HepG2 (cell line): ENCODE results near the gene RNF208. TPM values are rescaled to one million over a fixed set of nuclear protein-coding genes. Genes with fewer than 3 reads are reported as not detected.

Experiments
- CEBPZ ChIP-seq: IDR thresholded peaks from 2 replicates; pipeline ENCODE4 v1.6.1; 2012; ENCODE audit warnings: low read length, improper control_type of control experiment
- CREB1 ChIP-seq, 2 experiments: fragments of 450-650 bp in 1 of 2; IDR thresholded peaks; 2 replicates each; pipeline ENCODE4 v1.6.1; 2016 to 2017; ENCODE audit warnings: control low read depth in 1 of 2, mild to moderate bottlenecking in 1 of 2, missing compliant biosample characterization in 1 of 2, missing genetic modification characterization in 1 of 2
- ETV6 ChIP-seq: sonication (generic); formaldehyde crosslinking; conservative IDR thresholded peaks from 2 replicates; pipeline ENCODE4 v1.4.0; 2020; ENCODE audit warnings: missing genetic modification reagents
- FOXC1 ChIP-seq: sonication (generic); formaldehyde crosslinking; IDR thresholded peaks from 2 replicates; pipeline ENCODE4 v1.8.0; 2022; ENCODE audit warnings: mild to moderate bottlenecking, missing genetic modification reagents, borderline replicate concordance
- LRRFIP1 ChIP-seq: sonication (generic); formaldehyde crosslinking; conservative IDR thresholded peaks from 2 replicates; pipeline ENCODE4 v1.4.0; 2020; ENCODE audit warnings: missing genetic modification reagents
- NFIC ChIP-seq: IDR thresholded peaks from 2 replicates; pipeline ENCODE4 v1.6.1; 2012; ENCODE audit warnings: mild to moderate bottlenecking, low read length, inconsistent platforms
- PTBP1 ChIP-seq: fragments of 200-400 bp; formaldehyde crosslinking; IDR thresholded peaks from 2 replicates; pipeline ENCODE4 v1.6.1; 2018; ENCODE audit warnings: low read length, low read depth; ENCODE audit not compliant: poor library complexity, severe bottlenecking
- SNAI1 ChIP-seq: sonication (generic); formaldehyde crosslinking; IDR thresholded peaks from 2 replicates; pipeline ENCODE4 v1.5.0; 2020; ENCODE audit warnings: mild to moderate bottlenecking, missing genetic modification reagents, borderline replicate concordance
- SNAPC2 ChIP-seq: sonication (generic); formaldehyde crosslinking; IDR thresholded peaks from 2 replicates; pipeline ENCODE4 v1.8.1; 2022; ENCODE audit warnings: mild to moderate bottlenecking, missing genetic modification reagents
- TAF15 ChIP-seq: fragments of 200-400 bp; formaldehyde crosslinking; IDR thresholded peaks from one replicate; pipeline ENCODE4 v1.6.1; 2018; ENCODE audit warnings: mild to moderate bottlenecking, low read depth, low read length; ENCODE audit not compliant: poor library complexity, severe bottlenecking
- TMF1 ChIP-seq: sonication (generic); formaldehyde crosslinking; IDR thresholded peaks from 2 replicates; pipeline ENCODE4 v1.8.1; 2022; ENCODE audit warnings: low read depth, missing genetic modification reagents
- ZBTB34 ChIP-seq: sonication (generic); formaldehyde crosslinking; IDR thresholded peaks from 2 replicates; pipeline ENCODE4 v1.8.0; 2022; ENCODE audit warnings: mild to moderate bottlenecking, missing genetic modification reagents
- ZNF570 ChIP-seq: sonication (generic); formaldehyde crosslinking; IDR thresholded peaks from 2 replicates; pipeline ENCODE4 v1.4.0; 2020; ENCODE audit warnings: mild to moderate bottlenecking, missing genetic modification reagents, borderline replicate concordance
- ZNF577 ChIP-seq: sonication (generic); formaldehyde crosslinking; IDR thresholded peaks from 2 replicates; pipeline ENCODE4 v1.4.0; 2020; ENCODE audit warnings: mild to moderate bottlenecking, low read depth, missing genetic modification reagents, borderline replicate concordance
- ZNF781 ChIP-seq: sonication (generic); formaldehyde crosslinking; IDR thresholded peaks from 2 replicates; pipeline ENCODE4 v1.5.1; 2020; ENCODE audit warnings: borderline replicate concordance, mild to moderate bottlenecking, missing genetic modification reagents; ENCODE audit errors: not compliant biosample characterization
- polyA plus RNA-seq, 8 experiments: library from polyadenylated mRNA; depleted of rRNA in 3 of 8; stranded (reverse) in 7 of 8; unstranded in 1 of 8; fragments of >200 nt; fragmentation: Illumina TruSeq in 4 of 8; extraction: Trizol in 4 of 8; gene quantifications; 2 replicates each; pipeline versions ENCODE4 v1.2.1 to v1.2.3, GENCODE V29; 2011 to 2016; ENCODE audit warnings: low read depth in 4 of 8, missing spikeins in 1 of 8, mixed read lengths in 1 of 8; ENCODE audit not compliant: insufficient read depth in 1 of 8
- total RNA-seq, 5 experiments: library from RNA; depleted of rRNA; stranded (reverse); fragments of >200 nt; fragmentation: Illumina TruSeq; extraction: Trizol; gene quantifications; 2 replicates each; pipeline ENCODE4 v1.2.3, GENCODE V29; 2016; ENCODE audit warnings: low read depth in 1 of 5
- TF ChIP-seq, protein P1 (sequence below): sonication (generic); formaldehyde crosslinking; IDR thresholded peaks from 2 replicates; pipeline ENCODE4 v1.5.0; 2020; ENCODE audit warnings: missing genetic modification reagents
- TF ChIP-seq, protein P2 (sequence below): sonication (generic); formaldehyde crosslinking; IDR thresholded peaks from 2 replicates; pipeline ENCODE4 v1.5.0; 2020; ENCODE audit warnings: missing genetic modification reagents
- TF ChIP-seq, protein P3 (sequence below): IDR thresholded peaks from 2 replicates; pipeline ENCODE4 v1.6.1; 2016; ENCODE audit warnings: missing compliant biosample characterization, missing genetic modification reagents, borderline replicate concordance

RNF208 gene
- total and polyA plus RNA-seq, 2 of the 13 experiments (the other 11 are each of a cell fraction or from before 2014, with no cell fraction given): 1.6 to 2.1 TPM

DNA sequence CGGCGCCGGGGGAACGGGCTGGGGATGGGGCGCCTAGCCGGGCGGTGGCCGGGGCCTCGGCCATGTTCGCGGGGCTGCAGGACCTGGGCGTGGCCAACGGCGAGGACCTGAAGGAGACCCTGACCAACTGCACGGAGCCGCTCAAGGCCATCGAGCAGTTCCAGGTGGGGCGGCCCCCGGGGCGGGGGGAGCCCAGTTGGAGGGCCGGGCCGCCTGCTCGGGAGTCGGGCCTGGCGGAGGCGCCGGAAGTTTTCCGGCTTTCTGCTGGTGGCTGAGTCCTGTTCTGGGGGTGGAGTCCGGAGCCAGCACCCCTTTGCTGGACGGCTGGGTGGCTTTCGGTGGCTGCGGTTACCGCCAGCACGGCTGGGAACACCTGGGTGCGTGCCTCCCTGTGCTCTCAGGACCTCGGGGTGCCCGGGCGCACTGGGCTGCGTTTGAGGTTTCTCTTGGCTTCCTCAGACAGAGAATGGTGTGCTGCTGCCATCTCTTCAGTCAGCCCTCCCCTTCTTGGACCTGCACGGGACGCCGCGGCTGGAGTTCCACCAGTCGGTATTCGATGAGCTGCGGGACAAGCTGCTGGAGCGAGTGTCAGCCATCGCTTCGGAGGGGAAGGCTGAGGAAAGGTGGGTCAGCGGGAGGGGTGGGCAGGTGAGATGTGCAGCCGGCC, 33.5 kb upstream of the RNF208 start (continued):
- TF ChIP-seq, protein P1, sequence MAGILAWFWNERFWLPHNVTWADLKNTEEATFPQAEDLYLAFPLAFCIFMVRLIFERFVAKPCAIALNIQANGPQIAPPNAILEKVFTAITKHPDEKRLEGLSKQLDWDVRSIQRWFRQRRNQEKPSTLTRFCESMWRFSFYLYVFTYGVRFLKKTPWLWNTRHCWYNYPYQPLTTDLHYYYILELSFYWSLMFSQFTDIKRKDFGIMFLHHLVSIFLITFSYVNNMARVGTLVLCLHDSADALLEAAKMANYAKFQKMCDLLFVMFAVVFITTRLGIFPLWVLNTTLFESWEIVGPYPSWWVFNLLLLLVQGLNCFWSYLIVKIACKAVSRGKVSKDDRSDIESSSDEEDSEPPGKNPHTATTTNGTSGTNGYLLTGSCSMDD (CRISPR knock-in tag): no peak
- no peak for TF ChIP-seq CEBPZ
- no peak for TF ChIP-seq TAF15
- no peak for TF ChIP-seq PTBP1
- TF ChIP-seq, protein P2, sequence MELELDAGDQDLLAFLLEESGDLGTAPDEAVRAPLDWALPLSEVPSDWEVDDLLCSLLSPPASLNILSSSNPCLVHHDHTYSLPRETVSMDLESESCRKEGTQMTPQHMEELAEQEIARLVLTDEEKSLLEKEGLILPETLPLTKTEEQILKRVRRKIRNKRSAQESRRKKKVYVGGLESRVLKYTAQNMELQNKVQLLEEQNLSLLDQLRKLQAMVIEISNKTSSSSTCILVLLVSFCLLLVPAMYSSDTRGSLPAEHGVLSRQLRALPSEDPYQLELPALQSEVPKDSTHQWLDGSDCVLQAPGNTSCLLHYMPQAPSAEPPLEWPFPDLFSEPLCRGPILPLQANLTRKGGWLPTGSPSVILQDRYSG (CRISPR knock-in tag): no peak
- TF ChIP-seq SNAPC2: no peak
- TF ChIP-seq NFIC: no peak
- TF ChIP-seq FOXC1 (CRISPR knock-in tag): no peak
- TF ChIP-seq TMF1 (CRISPR knock-in tag): no peak
- TF ChIP-seq ZNF781 (CRISPR knock-in tag): no peak
- no peak for TF ChIP-seq ZNF577 (CRISPR knock-in tag)
- TF ChIP-seq CREB1 (IDR thresholded peaks at IDR 0.05): no peak
- no peak for TF ChIP-seq CREB1 (CRISPR knock-in tag; IDR thresholded peaks at IDR 0.05)
- TF ChIP-seq LRRFIP1 (CRISPR knock-in tag): no peak
- TF ChIP-seq, protein P3, sequence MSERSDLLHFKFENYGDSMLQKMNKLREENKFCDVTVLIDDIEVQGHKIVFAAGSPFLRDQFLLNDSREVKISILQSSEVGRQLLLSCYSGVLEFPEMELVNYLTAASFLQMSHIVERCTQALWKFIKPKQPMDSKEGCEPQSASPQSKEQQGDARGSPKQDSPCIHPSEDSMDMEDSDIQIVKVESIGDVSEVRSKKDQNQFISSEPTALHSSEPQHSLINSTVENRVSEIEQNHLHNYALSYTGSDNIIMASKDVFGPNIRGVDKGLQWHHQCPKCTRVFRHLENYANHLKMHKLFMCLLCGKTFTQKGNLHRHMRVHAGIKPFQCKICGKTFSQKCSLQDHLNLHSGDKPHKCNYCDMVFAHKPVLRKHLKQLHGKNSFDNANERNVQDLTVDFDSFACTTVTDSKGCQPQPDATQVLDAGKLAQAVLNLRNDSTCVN: no peak
- TF ChIP-seq ETV6 (CRISPR knock-in tag): no peak
- no peak for TF ChIP-seq SNAI1 (CRISPR knock-in tag)
- no peak for TF ChIP-seq ZBTB34
- no peak for TF ChIP-seq ZNF570
